Large intestine (tissue), 3 donors: ENCODE measurements around the gene FANCE. TPM values are rescaled to one million over a fixed set of nuclear protein-coding genes. Genes with fewer than 3 reads are reported as not detected.

Experiments used
- DNase-seq, 2 donors: peaks; one replicate each; pipeline versions ENCODE4 v3.0.0 to v3.0.0-alpha.2; 2013
- H3K27ac ChIP-seq: one replicate; pipeline ENCODE4 v1.5.1; 2013; ENCODE audit warnings: low read length
- H3K27me3 ChIP-seq: 2 replicates; pipeline ENCODE4 v1.6.1; 2013; ENCODE audit warnings: low read length; ENCODE audit not compliant: control insufficient read depth, insufficient read depth
- H3K36me3 ChIP-seq: 2 replicates; pipeline ENCODE4 v1.6.1; 2013; ENCODE audit warnings: low read length; ENCODE audit not compliant: control insufficient read depth, insufficient read depth
- H3K4me1 ChIP-seq: one replicate; pipeline ENCODE4 v1.6.1; 2013; ENCODE audit warnings: low read length; ENCODE audit not compliant: control insufficient read depth, insufficient read depth
- H3K4me3 ChIP-seq: one replicate; pipeline ENCODE4 v1.5.1; 2013; ENCODE audit warnings: low read length
- H3K9me3 ChIP-seq: one replicate; pipeline ENCODE4 v1.6.1; 2013; ENCODE audit warnings: mild to moderate bottlenecking, low read depth, low read length, moderate library complexity; ENCODE audit not compliant: control insufficient read depth
- WGBS: methylation state at CpG from one replicate; pipeline ENCODE4 v1.1.5; 2013; ENCODE audit warnings: low lambda C conversion rate; ENCODE audit not compliant: insufficient coverage; 5-methylcytosine and 5-hydroxymethylcytosine counted together
- polyA plus RNA-seq: library from polyadenylated mRNA; unstranded; fragments of 120-200 nt; gene quantifications from one replicate; pipeline ENCODE4 v1.2.1, GENCODE V29; 2013

FANCE gene
- polyA plus RNA-seq, 1 donor = 9.6 TPM

DNA sequence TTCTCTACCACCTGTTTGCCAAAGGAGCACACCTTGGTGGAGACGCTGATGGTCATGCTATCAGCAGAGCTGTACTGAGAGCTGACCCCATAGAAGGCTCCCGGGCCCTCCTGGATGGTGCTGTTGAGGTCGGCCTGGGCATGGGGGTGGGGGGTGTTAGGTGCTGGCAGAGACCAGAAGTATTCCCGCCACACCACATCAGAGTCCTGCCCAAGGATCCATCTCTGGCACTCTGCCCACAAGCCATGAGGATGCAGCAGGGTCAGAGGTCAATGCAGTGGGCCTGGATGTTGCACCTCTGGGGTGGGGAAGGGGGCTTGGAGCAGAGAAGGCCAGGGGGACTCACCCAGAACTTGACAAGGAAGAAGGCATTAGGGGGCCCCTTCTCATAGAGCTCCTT lies 23.4 kb downstream of the FANCE start:
- DNase-seq = no peak
- no CpG with 5 or more reads among the region's 4 CpGs for WGBS
- H3K36me3 ChIP-seq = peaks cover 83% of the 10 kb centered on the region
- no peak overlapping the region for H3K27ac ChIP-seq
- no peaks in the 10 kb centered on the region for H3K9me3 ChIP-seq
- peaks cover 8% of the 10 kb centered on the region for H3K4me1 ChIP-seq
- H3K27me3 ChIP-seq = no peaks in the 10 kb centered on the region
- no peak overlapping the region for H3K4me3 ChIP-seq

DNA sequence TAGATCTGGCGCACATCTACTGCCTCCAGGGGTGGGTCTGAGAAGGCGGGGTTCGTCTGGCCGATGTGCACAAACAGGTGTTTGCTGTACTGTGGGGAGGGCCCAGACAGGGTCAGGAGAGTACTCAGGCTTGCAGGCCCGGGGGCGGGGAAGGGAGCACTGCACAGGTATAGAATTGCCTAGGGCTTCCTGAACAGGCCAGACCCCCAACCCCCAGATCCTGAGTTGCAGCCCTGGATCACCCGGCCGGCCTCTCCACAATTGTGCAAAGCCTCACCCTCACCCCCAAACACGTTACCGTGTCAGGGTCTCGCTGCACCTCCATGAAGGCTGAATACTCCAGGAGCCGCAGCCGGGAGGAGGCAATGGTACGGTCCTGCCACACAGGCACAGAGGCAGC lies 23.9 kb downstream of the FANCE start:
- no CpG with 5 or more reads among the region's 14 CpGs for WGBS
- peaks cover 82% of the 10 kb centered on the region for H3K36me3 ChIP-seq
- no peak for DNase-seq

DNA sequence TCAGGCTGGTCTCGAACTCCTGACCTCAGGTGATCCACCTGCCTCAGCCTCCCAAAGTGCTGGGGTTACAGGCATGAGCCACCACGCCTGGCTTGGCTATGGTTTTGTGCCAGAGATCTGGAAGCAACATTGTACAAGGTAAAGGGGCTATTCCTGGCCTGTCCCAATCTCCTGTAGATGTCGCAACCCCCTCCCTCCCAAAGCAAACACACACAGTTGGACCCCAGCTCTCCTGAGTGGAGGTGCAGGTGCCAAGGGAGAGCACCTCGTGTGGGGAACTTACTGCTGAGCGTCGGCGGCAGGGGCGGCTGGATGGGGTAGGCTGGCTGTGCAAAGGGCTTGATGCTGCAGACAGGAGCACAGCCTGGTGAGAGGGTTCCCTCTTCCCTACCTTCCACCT lies 24.9 kb downstream of the FANCE start:
- Histone ChIP-seq H3K27me3 (no peaks in the 10 kb centered on the region), H3K36me3 (peaks cover 76% of the 10 kb centered on the region), H3K9me3 (no peaks in the 10 kb centered on the region), H3K27ac (no peak overlapping the region), H3K4me1 (no peaks in the 10 kb centered on the region), H3K4me3 (no peak overlapping the region)
- WGBS = no CpG with 5 or more reads among the region's 8 CpGs
- no peak for DNase-seq

More for the DNA sequence above, 23.9 kb downstream of the FANCE start:
- H3K27me3 ChIP-seq = no peaks in the 10 kb centered on the region
- peaks cover 3% of the 10 kb centered on the region for H3K4me1 ChIP-seq
- no peak overlapping the region for H3K27ac ChIP-seq
- no peak overlapping the region for H3K4me3 ChIP-seq
- no peaks in the 10 kb centered on the region for H3K9me3 ChIP-seq

DNA sequence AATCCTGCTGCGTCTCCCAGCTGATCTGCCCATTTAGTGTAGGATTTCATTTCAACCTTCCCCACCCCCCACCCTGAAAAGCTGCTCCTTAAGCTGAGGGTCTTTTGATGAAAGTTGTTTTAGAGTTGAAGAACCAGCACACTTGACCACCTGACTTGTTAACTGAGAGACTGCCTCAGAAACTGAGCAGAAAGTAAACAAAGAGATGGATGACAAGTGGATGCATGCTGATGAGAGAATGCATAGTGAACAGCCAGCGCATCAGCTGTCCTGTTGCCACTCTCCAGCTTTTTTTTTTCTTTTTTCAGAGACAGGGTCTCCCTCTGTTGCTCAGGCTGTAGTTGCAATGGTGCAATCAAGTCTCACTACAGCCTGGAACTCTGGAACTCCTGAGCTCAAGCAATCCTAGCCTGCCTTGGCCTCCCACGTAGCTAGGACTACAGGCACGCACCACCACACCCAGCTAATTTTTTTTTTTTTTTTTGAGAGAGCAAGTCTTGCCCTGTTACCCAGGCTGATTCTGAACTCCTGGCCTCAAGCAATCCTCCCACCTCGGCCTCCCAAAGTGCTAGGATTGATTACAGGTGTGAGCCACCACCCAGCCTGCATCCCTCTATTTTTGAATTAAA lies 25.5 kb downstream of the FANCE start:
- peaks cover 79% of the 10 kb centered on the region for H3K36me3 ChIP-seq
- H3K4me1 ChIP-seq = no peaks in the 10 kb centered on the region
- no peaks in the 10 kb centered on the region for H3K27me3 ChIP-seq
- no peak overlapping the region for H3K27ac ChIP-seq
- no peaks in the 10 kb centered on the region for H3K9me3 ChIP-seq
- DNase-seq = no peak
- H3K4me3 ChIP-seq = no peak overlapping the region
- WGBS = no CpG with 5 or more reads among the region's 5 CpGs

DNA sequence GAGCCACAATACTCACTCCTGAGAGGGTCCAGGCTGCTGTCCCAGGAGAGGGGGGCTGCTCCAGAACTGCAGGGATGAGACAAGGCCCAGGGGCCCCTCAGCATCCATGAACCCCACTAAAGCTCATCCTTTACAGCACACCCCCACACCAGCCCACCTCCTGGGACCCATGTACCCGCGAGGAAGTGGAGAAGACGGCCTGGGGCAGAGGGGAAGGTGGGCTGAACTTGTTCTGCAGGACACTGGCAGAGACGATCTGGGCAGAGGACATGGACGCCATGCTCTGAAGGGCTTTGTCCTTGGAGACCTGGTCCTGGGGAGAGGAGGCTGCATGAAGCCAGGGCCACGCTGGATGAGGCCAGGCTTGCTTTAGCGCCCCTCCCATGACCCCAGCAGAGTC lies 26.1 kb downstream of the FANCE start:
- DNase-seq = no peak
- Histone ChIP-seq H3K27ac (no peak overlapping the region), H3K4me3 (no peak overlapping the region), H3K4me1 (no peaks in the 10 kb centered on the region), H3K9me3 (no peaks in the 10 kb centered on the region), H3K36me3 (peaks cover 81% of the 10 kb centered on the region), H3K27me3 (no peaks in the 10 kb centered on the region)
- no CpG with 5 or more reads among the region's 7 CpGs for WGBS

DNA sequence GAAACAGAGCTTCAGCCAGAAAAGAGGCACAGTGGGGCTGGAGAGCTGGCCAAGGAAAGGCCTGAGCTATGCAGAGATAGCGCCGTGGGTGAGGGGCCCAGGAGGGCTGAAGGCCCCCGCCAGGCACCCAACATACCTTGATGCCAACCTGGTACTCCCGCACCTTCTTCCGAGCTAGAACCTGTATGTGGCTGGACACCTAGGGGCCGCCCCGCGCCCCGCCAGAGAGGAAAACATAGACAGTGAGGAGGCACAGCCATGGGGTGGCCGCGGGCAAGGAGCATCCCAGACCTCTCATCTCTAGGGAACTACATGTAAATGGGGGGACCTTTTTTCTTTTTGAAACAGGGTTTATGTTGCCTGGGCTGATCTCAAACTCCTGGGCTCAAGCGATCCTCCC lies 28.0 kb downstream of the FANCE start:
- Histone ChIP-seq H3K27me3 (no peaks in the 10 kb centered on the region), H3K36me3 (peaks cover 78% of the 10 kb centered on the region), H3K9me3 (no peaks in the 10 kb centered on the region), H3K4me3 (no peak overlapping the region), H3K27ac (no peak overlapping the region), H3K4me1 (peaks cover 2% of the 10 kb centered on the region)
- DNase-seq = no peak
- no CpG with 5 or more reads among the region's 12 CpGs for WGBS

DNA sequence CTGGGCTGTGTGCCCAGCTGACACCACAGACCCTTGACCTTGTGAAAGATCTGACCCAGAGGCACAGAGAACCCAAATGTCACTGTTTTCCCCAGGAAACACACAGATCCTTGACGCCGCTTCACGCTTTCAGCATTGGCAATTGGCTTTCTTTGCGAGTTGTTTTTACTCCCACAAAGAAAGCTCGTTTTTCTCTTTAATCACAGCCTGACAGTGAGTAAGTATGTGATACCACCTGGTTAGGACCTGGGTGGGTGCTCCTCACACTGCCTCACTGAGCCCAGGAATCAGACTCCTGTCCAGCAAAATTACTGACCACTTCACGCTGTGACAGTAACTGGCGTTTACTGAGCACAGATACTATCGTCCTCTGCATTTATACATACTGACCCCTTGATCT lies 29.1 kb downstream of the FANCE start:
- Histone ChIP-seq H3K27ac (no peak overlapping the region), H3K4me3 (no peak overlapping the region), H3K9me3 (no peaks in the 10 kb centered on the region), H3K27me3 (no peaks in the 10 kb centered on the region), H3K36me3 (peaks cover 75% of the 10 kb centered on the region), H3K4me1 (peaks cover 12% of the 10 kb centered on the region)
- WGBS = 95% methylated on average over 4 of the region's 8 CpGs
- no peak for DNase-seq

DNA sequence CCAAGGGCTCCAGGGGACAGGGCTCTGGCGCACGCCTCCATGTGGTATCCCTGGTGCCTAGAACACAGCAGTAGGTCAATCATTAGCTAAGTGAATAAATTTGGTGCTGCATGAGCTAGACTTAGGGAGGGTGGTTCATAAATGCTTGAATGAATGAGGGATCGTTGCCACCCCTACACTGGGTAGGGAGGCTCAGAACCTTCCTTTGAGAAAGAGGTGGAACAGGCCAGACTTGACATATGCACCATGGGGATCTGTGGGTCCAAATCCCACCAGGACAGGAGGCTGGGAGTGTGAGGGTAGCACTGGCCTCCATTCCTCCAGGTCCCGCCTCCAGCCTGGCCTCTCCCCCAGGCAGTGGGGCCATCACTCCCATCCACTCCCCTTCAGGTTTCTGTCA lies 30.9 kb downstream of the FANCE start:
- H3K4me1 ChIP-seq = peaks cover 29% of the 10 kb centered on the region
- DNase-seq = no peak
- H3K36me3 ChIP-seq = peaks cover 65% of the 10 kb centered on the region
- no peak overlapping the region for H3K4me3 ChIP-seq
- no peaks in the 10 kb centered on the region for H3K9me3 ChIP-seq
- no peak overlapping the region for H3K27ac ChIP-seq
- no CpG with 5 or more reads among the region's 4 CpGs for WGBS
- no peaks in the 10 kb centered on the region for H3K27me3 ChIP-seq

DNA sequence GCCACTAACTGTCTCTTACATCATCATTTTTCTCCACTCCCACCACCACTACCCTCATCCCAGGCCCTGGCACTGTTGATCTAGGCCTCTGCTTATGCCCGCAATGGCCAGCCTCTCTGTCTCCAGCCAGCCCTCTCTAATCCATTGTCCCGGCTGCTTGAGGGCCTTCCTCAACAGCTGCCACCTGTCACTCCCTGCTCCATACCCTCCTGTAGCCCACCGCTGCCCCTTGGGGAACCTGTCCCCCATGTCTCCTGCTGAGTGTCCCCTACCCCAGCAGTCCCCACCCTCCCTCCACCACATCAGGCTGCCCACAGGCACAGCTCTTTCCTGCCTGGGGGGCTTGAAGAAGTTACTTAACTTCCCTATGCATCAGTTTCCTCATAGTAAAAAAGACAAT lies 31.4 kb downstream of the FANCE start:
- Histone ChIP-seq H3K36me3 (peaks cover 61% of the 10 kb centered on the region), H3K4me3 (no peak overlapping the region), H3K9me3 (no peaks in the 10 kb centered on the region), H3K27me3 (no peaks in the 10 kb centered on the region), H3K27ac (no peak overlapping the region), H3K4me1 (peaks cover 34% of the 10 kb centered on the region)
- no CpG with 5 or more reads among the region's 3 CpGs for WGBS
- DNase-seq = no peak

DNA sequence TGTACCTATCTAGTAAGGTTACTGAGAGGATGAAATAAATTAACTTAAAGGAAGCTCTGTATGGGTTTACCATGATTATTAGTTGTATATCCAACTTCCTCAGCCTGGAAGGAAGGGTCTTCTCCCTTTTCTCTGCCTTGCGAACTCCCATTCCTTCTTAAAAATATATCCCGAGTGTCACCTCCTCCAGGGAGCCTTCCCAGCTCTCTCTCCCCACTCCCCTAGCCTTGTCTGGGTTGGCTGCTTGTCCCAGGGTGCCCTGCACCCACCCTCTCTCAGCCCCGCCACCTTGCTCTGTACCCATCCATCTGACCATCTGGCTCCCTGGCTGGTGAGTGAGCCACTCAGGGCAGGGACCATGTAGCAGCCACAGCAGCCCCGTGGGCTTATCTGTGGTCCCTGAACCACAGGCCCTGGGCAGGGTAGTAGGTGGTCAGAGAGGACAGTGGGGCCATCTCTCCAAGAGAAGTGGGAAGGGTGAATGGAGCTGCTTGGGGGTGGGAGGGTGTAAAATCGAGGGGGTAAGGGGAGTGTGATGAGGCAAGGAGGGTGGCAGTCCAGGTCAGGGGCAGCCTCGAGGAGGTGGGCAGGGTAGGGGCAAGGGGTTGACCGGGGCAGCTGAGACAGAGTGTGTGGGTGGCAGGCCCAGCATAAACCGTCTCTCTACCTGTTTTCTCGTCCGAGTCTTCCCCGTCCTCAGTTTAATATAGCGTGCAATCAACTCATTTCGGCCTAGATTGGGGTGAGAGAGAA lies 31.9 kb downstream of the FANCE start:
- Histone ChIP-seq H3K4me1 (peaks cover 35% of the 10 kb centered on the region), H3K27ac (no peak overlapping the region), H3K9me3 (no peaks in the 10 kb centered on the region), H3K4me3 (no peak overlapping the region), H3K27me3 (no peaks in the 10 kb centered on the region), H3K36me3 (peaks cover 58% of the 10 kb centered on the region)
- WGBS = no CpG with 5 or more reads among the region's 13 CpGs
- DNase-seq = no peak
